SHP77 treated with DMSO at 0.1 percent for 48 hours (cell line): ENCODE data around the gene CLDN22.

ENCODE experiments used
- DNase-seq: peaks from one replicate; lab custom pipeline; 2025; lab: John Stamatoyannopoulos, UW

CLDN22 gene

GRCh38 chr4:183320211-183321059, at the start of gene CLDN22:
Gene CLDN22, minus strand, starts transcription at chr4:183320276. Its CDS starts 58 bp downstream, at chr4:183320218.
- DNase-seq, result no peak

- DNase-seq, result no peak
Measured at GRCh38 chr4:183369073-183369472, 49.0 kb upstream of the CLDN22 start.

- no peak for DNase-seq
Measured at GRCh38 chr4:183366206-183366835, 46.2 kb upstream of the CLDN22 start.

GRCh38 chr4:183364025-183364424, 43.9 kb upstream of the CLDN22 start:
- DNase-seq, result no peak

GRCh38 chr4:183362916-183363542, 43.0 kb upstream of the CLDN22 start:
- DNase-seq, result no peak

- no peak for DNase-seq
Measured at GRCh38 chr4:183362036-183362435, 42.0 kb upstream of the CLDN22 start.

- DNase-seq, result no peak
Measured at GRCh38 chr4:183360161-183360919, 40.3 kb upstream of the CLDN22 start.

GRCh38 chr4:183358215-183358755, 38.2 kb upstream of the CLDN22 start:
- no peak for DNase-seq

GRCh38 chr4:183356931-183357675, 37.0 kb upstream of the CLDN22 start:
- no peak for DNase-seq

GRCh38 chr4:183356173-183356830, 36.2 kb upstream of the CLDN22 start:
- no peak for DNase-seq

GRCh38 chr4:183355405-183355804, 35.3 kb upstream of the CLDN22 start:
- no peak for DNase-seq

- no peak for DNase-seq
Measured at GRCh38 chr4:183354219-183354618, 34.1 kb upstream of the CLDN22 start.

- no peak for DNase-seq
Measured at GRCh38 chr4:183353557-183353956, 33.5 kb upstream of the CLDN22 start.

- DNase-seq, result no peak
Measured at GRCh38 chr4:183352546-183352945, 32.5 kb upstream of the CLDN22 start.

- no peak for DNase-seq
Measured at GRCh38 chr4:183350317-183351071, 30.4 kb upstream of the CLDN22 start.

- DNase-seq, result no peak
Measured at GRCh38 chr4:183349673-183350072, 29.6 kb upstream of the CLDN22 start.

- no peak for DNase-seq
Measured at GRCh38 chr4:183348706-183349659, 28.9 kb upstream of the CLDN22 start.

GRCh38 chr4:183348136-183348535, 28.1 kb upstream of the CLDN22 start:
- DNase-seq, result no peak

GRCh38 chr4:183347566-183347965, 27.5 kb upstream of the CLDN22 start:
- no peak for DNase-seq
